ENCODE measurements around the gene CNN2. TPM values are rescaled to one million over a fixed set of nuclear protein-coding genes. Genes with fewer than 3 reads are reported as not detected.

CNN2 gene
- total and polyA plus RNA-seq, 2 of the 13 experiments (the other 11 are each of a cell fraction or from before 2014, with no cell fraction given), result 63.6 to 70.0 TPM

DNA sequence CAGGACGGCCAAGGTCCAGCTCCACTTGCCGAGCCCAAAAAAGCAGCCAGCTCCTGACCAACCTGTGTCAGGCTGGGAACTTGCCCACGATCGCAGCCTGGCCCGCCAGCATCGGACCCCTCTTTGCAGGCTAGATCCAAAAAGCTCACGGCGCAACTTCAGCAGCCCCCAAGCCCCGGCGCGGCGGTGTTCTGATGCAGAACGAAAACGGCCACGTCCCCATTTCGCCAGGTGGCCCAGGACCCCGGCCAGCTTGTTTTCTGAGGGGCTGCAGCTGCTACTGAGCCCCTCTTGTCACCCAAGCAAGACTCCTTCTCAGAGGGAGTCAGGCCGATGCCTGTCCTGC lies 6.8 kb upstream of the CNN2 start (continued):
- TF ChIP-seq ZNF878 (CRISPR knock-in tag; IDR thresholded peaks at IDR 0.05), result no peak
- TF ChIP-seq, protein P1, sequence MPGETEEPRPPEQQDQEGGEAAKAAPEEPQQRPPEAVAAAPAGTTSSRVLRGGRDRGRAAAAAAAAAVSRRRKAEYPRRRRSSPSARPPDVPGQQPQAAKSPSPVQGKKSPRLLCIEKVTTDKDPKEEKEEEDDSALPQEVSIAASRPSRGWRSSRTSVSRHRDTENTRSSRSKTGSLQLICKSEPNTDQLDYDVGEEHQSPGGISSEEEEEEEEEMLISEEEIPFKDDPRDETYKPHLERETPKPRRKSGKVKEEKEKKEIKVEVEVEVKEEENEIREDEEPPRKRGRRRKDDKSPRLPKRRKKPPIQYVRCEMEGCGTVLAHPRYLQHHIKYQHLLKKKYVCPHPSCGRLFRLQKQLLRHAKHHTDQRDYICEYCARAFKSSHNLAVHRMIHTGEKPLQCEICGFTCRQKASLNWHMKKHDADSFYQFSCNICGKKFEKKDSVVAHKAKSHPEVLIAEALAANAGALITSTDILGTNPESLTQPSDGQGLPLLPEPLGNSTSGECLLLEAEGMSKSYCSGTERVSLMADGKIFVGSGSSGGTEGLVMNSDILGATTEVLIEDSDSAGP (CRISPR knock-in tag; IDR thresholded peaks at IDR 0.05; ENCODE audit: borderline replicate concordance), result 0 out of 2 replicates have a peak, but pooled peaks have one; percentile 14
- TF ChIP-seq, protein P2, sequence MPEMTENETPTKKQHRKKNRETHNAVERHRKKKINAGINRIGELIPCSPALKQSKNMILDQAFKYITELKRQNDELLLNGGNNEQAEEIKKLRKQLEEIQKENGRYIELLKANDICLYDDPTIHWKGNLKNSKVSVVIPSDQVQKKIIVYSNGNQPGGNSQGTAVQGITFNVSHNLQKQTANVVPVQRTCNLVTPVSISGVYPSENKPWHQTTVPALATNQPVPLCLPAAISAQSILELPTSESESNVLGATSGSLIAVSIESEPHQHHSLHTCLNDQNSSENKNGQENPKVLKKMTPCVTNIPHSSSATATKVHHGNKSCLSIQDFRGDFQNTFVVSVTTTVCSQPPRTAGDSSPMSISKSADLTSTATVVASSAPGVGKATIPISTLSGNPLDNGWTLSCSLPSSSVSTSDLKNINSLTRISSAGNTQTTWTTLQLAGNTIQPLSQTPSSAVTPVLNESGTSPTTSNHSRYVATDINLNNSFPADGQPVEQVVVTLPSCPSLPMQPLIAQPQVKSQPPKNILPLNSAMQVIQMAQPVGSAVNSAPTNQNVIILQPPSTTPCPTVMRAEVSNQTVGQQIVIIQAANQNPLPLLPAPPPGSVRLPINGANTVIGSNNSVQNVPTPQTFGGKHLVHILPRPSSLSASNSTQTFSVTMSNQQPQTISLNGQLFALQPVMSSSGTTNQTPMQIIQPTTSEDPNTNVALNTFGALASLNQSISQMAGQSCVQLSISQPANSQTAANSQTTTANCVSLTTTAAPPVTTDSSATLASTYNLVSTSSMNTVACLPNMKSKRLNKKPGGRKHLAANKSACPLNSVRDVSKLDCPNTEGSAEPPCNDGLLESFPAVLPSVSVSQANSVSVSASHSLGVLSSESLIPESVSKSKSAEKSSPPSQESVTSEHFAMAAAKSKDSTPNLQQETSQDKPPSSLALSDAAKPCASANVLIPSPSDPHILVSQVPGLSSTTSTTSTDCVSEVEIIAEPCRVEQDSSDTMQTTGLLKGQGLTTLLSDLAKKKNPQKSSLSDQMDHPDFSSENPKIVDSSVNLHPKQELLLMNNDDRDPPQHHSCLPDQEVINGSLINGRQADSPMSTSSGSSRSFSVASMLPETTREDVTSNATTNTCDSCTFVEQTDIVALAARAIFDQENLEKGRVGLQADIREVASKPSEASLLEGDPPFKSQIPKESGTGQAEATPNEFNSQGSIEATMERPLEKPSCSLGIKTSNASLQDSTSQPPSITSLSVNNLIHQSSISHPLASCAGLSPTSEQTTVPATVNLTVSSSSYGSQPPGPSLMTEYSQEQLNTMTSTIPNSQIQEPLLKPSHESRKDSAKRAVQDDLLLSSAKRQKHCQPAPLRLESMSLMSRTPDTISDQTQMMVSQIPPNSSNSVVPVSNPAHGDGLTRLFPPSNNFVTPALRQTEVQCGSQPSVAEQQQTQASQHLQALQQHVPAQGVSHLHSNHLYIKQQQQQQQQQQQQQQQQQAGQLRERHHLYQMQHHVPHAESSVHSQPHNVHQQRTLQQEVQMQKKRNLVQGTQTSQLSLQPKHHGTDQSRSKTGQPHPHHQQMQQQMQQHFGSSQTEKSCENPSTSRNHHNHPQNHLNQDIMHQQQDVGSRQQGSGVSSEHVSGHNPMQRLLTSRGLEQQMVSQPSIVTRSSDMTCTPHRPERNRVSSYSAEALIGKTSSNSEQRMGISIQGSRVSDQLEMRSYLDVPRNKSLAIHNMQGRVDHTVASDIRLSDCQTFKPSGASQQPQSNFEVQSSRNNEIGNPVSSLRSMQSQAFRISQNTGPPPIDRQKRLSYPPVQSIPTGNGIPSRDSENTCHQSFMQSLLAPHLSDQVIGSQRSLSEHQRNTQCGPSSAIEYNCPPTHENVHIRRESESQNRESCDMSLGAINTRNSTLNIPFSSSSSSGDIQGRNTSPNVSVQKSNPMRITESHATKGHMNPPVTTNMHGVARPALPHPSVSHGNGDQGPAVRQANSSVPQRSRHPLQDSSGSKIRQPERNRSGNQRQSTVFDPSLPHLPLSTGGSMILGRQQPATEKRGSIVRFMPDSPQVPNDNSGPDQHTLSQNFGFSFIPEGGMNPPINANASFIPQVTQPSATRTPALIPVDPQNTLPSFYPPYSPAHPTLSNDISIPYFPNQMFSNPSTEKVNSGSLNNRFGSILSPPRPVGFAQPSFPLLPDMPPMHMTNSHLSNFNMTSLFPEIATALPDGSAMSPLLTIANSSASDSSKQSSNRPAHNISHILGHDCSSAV (CRISPR knock-in tag; IDR thresholded peaks at IDR 0.05; ENCODE audit: borderline replicate concordance), result 0 out of 2 replicates have a peak, but pooled peaks have one; percentile 29
- TF ChIP-seq, protein P3, sequence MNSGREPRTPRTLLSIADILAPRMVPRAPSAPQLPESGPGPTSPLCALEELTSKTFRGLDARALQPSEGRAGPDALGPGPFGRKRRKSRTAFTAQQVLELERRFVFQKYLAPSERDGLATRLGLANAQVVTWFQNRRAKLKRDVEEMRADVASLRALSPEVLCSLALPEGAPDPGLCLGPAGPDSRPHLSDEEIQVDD (CRISPR knock-in tag; IDR thresholded peaks at IDR 0.05; ENCODE audit: borderline replicate concordance), result no peak

All from HepG2 (cell line).